Parathyroid adenoma (tissue), 2 donors: ENCODE measurements around the gene SMC1A.

Experiments
- H2AFZ ChIP-seq: fragments of 300-600 bp; sonication (generic); one replicate; pipeline ENCODE4 v1.7.0; 2017; ENCODE audit warnings: antibody characterized with exemption, mild to moderate bottlenecking
- H3K27ac ChIP-seq: fragments of 300-600 bp; sonication (generic); one replicate; pipeline ENCODE4 v1.7.0; 2017
- H3K27me3 ChIP-seq: fragments of 300-600 bp; sonication (generic); one replicate; pipeline ENCODE4 v1.7.0; 2017; ENCODE audit warnings: low read length; ENCODE audit not compliant: control insufficient read depth, insufficient read depth
- H3K36me3 ChIP-seq: fragments of 300-600 bp; sonication (generic); one replicate; pipeline ENCODE4 v1.7.0; 2017; ENCODE audit warnings: low read length; ENCODE audit not compliant: control insufficient read depth, insufficient read depth
- H3K4me1 ChIP-seq: fragments of 300-600 bp; sonication (generic); one replicate; pipeline ENCODE4 v1.7.0; 2017; ENCODE audit warnings: control low read depth
- H3K4me2 ChIP-seq: fragments of 300-600 bp; sonication (generic); one replicate; pipeline ENCODE4 v1.7.0; 2017; ENCODE audit warnings: low read length
- H3K4me3 ChIP-seq: fragments of 300-600 bp; sonication (generic); one replicate; pipeline ENCODE4 v1.7.0; 2017; ENCODE audit warnings: low read depth, low read length
- H3K79me2 ChIP-seq: fragments of 300-600 bp; sonication (generic); one replicate; pipeline ENCODE4 v1.7.0; 2017; ENCODE audit warnings: control low read depth
- H3K9ac ChIP-seq: fragments of 300-600 bp; sonication (generic); one replicate; pipeline ENCODE4 v1.7.0; 2017; ENCODE audit warnings: mild to moderate bottlenecking
- H3K9me3 ChIP-seq: fragments of 300-600 bp; sonication (generic); one replicate; pipeline ENCODE4 v1.7.0; 2017; ENCODE audit warnings: low read length; ENCODE audit not compliant: control insufficient read depth
- CTCF ChIP-seq: fragments of 300-600 bp; sonication (generic); IDR thresholded peaks from one replicate; pipeline ENCODE4 v1.7.0; 2017; ENCODE audit warnings: antibody characterized with exemption, mild to moderate bottlenecking
- donor health status: primary hyperparathyroidism.

Gene SMC1A

GRCh38 chrX:53441531-53442321, 19.3 kb upstream of the SMC1A start:
- Histone ChIP-seq H3K4me1 (no peaks in the 10 kb centered on the region), H3K79me2 (no peaks in the 10 kb centered on the region), H3K27ac (no peak overlapping the region), H3K9me3 (no peaks in the 10 kb centered on the region), H3K9ac (no peak overlapping the region), H3K36me3 (no peaks in the 10 kb centered on the region), H3K4me2 (peak overlapping the region; percentile 76), H2AFZ (peak overlapping the region; percentile 57), H3K27me3 (no peaks in the 10 kb centered on the region), H3K4me3 (peak overlapping the region; percentile 52)
- TF ChIP-seq CTCF, result no peak

- Histone ChIP-seq H3K4me2 (peak overlapping the region; percentile 76), H3K79me2 (no peaks in the 10 kb centered on the region), H3K27me3 (no peaks in the 10 kb centered on the region), H3K4me3 (peak overlapping the region; percentile 52), H2AFZ (peak overlapping the region; percentile 62), H3K27ac (no peak overlapping the region), H3K9me3 (no peaks in the 10 kb centered on the region), H3K36me3 (no peaks in the 10 kb centered on the region), H3K4me1 (no peaks in the 10 kb centered on the region), H3K9ac (no peak overlapping the region)
- no peak for TF ChIP-seq CTCF
Observed at GRCh38 chrX:53440621-53441517, 18.4 kb upstream of the SMC1A start.

- Histone ChIP-seq H3K27me3 (no peaks in the 10 kb centered on the region), H3K4me1 (no peaks in the 10 kb centered on the region), H3K27ac (no peak overlapping the region), H3K9ac (no peak overlapping the region), H3K9me3 (no peaks in the 10 kb centered on the region), H3K36me3 (no peaks in the 10 kb centered on the region), H3K4me2 (no peak overlapping the region), H2AFZ (peak overlapping the region; percentile 62), H3K79me2 (peaks cover 3% of the 10 kb centered on the region), H3K4me3 (no peak overlapping the region)
- TF ChIP-seq CTCF, result no peak
Observed at GRCh38 chrX:53440101-53440500, 17.6 kb upstream of the SMC1A start.

- H3K79me2 ChIP-seq, result peaks cover 3% of the 10 kb centered on the region
- TF ChIP-seq CTCF, result no peak
- no peak overlapping the region for H3K4me2 ChIP-seq
- no peak overlapping the region for H3K4me3 ChIP-seq
- no peaks in the 10 kb centered on the region for H3K27me3 ChIP-seq
- H3K36me3 ChIP-seq, result no peaks in the 10 kb centered on the region
- no peaks in the 10 kb centered on the region for H3K4me1 ChIP-seq
- no peak overlapping the region for H2AFZ ChIP-seq
- H3K9me3 ChIP-seq, result no peaks in the 10 kb centered on the region
- H3K9ac ChIP-seq, result no peak overlapping the region
- H3K27ac ChIP-seq, result no peak overlapping the region
Observed at GRCh38 chrX:53438832-53439230, 16.4 kb upstream of the SMC1A start.
